GM18520 (cell line): ENCODE results near the gene ESRRB.

Experiments
- ATAC-seq: cut with Tn5 transposase; IDR thresholded peaks from one replicate; pipeline ENCODE4 v1.9.1; 2021; ENCODE audit not compliant: unreplicated experiment

Gene ESRRB

DNA sequence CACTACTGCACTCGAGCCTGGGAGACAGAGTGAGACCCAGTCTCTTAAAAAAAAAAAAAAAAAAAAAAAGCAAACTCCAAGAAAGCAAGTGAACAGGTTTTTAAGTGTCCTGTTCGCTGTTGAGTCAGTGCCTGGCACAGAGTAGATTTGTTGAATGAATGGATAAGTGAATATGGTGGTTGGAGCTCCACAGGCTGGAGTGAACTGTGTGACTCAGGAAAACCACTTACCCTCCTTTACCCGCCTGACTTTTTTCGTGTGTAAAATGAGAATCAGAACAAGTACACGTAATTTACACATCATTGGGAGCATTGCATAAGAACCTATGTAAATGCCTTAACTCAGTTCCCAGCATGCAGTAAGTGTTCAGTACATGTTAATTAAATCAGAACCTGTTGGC lies 24.0 kb upstream of the ESRRB start:
- no peak for ATAC-seq

DNA sequence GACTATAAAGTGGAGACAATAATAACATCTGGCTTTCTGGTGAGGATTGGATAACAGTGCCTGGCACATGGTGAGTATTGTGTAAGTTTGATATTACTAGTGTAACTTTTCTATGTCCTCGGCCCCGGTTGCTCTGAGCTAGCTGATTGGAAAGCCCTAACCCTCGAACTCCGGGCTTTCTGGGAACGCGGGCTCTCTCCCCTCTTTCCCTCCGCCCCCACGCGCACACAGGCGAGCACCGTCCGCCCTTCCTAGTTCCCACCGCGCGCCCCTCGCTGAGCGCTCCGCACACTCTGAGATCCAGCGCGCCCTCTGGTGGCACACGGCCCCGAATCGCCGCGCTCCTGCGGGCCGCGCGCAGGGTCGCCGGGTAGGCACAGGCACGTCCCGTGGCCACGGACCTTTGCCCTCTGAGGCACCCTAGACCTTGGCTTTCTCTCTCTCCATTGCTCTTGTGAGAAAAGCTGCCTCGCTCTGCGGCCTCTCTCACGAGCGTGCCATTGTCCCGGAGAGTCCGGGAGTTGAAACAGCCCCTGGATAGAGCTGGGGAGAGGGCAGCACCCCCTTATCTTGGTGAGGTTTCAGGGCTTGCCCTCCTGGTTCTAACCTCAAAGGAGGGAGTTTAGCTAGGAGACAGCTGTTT lies 23.2 kb upstream of the ESRRB start:
- no peak for ATAC-seq

DNA sequence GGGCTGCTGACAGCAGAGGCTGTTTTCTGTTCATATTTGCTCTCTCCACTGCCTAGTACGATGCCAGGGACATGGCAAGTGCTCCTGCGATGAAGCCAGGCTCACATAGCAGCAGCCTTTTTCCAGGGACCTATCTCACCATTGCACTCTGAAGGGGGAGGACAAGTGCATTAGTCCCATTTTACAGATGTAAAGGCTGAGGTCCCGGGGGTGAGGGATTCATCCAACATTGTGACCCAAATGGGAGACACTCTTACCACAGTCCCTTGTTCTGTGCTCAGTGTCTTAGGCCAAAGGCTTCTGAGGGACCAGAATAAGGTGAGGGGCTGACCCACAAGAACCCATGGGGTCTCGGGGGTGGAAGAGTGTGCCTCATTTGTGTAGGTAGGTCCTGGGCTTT lies 21.6 kb upstream of the ESRRB start:
- ATAC-seq: no peak

DNA sequence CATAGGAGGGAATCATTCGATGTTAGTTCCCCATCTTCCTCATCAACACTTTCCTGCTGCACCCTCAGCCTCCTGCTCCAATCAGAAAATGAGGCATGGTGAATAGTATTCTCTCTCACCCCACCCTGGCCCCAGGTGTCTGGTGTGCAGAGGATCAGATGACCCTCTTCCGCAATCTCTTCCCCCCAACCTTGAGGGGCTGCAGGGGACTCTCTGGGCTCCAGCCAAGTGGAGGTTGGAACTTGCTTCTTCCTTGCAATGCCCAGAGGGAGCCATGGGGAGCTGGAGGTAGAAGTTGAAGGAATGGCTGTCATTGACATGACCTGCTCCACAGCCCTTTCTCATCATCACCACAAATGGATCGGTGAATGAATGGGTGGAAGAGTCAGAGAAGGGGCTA lies 20.2 kb upstream of the ESRRB start:
- ATAC-seq: no peak

DNA sequence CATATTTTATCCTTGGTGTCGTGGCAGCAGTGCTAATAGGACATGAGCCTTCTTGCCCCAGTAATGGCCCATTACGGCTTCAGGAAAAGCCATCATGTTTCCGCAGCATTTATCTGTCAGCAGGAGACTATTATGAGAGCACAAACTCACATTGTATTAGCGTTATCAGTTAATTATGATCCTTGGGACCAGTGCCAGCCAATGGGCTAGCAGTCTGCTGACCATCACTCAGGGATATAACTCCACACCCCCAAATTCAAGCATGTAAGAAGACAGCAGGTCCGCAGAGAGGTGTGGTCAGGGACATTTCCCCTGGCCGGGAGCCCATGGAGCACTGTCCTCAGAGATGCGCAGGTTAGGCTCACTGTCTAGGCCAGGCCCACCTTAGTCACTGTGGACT lies 4.9 kb upstream of the ESRRB start:
- no peak for ATAC-seq

DNA sequence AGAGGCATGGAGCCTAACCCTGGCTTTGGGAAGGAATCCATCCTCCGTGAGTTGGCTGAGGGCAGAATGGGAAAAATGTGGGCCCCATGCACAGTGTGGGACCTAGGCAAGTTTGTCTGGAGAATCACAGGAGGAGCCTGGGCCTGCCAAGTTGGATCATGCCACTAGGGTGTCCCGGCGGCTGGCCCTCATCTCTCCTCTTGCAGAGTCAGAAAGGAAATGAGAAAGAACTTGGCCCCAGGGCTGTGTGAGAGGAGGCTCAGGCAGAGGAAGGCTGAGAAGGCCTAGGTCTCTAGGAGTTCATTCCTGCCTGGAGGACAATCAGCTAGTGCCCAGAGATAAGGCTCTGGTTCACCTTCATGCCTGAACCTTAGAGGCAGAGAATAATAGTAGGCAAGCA lies 2.5 kb upstream of the ESRRB start:
- ATAC-seq: no peak

DNA sequence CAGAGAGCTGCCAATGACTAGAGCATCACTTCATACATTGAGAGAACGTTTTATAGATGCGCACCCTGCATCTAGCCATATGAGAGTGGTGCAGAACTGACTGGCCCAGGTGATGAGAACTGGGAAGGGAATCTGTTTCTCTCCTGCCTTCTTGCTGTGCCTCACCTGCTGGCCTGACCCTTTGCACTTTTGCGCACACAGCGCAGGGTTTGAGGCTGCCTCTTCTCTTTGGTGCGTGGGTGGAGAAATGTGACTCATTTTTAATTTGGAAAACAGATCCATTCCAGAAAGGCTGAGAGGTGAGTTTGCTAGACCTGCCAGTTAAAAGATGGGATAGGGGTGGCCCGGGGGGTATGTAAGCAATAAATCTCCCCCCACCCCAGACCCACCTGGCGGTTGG lies 453 bp upstream of the ESRRB start:
- ATAC-seq: no peak

DNA sequence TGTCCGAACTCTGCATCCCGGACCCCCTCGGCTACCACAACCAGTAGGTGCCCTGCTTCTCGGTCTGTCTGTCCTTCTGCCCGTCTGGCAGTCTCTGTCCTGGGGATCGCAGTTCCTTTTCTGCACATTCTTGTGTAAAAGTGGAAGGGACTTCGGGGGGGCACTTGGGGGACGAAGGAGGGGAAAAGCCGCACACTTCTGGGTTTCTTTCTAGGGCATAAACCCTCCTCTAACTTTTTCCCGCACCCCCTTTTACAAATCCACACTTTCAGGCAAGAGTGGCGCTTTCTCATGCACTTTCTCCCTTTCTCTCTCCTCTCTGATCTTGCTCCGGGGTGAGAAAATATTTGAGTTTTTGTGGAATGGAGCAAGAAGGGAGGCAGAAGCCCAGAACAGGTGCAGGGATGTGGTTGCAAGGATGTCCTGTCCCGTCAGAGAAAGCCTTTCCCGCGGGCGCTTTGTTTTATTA lies 506 bp downstream of the ESRRB start:
- ATAC-seq: no peak

DNA sequence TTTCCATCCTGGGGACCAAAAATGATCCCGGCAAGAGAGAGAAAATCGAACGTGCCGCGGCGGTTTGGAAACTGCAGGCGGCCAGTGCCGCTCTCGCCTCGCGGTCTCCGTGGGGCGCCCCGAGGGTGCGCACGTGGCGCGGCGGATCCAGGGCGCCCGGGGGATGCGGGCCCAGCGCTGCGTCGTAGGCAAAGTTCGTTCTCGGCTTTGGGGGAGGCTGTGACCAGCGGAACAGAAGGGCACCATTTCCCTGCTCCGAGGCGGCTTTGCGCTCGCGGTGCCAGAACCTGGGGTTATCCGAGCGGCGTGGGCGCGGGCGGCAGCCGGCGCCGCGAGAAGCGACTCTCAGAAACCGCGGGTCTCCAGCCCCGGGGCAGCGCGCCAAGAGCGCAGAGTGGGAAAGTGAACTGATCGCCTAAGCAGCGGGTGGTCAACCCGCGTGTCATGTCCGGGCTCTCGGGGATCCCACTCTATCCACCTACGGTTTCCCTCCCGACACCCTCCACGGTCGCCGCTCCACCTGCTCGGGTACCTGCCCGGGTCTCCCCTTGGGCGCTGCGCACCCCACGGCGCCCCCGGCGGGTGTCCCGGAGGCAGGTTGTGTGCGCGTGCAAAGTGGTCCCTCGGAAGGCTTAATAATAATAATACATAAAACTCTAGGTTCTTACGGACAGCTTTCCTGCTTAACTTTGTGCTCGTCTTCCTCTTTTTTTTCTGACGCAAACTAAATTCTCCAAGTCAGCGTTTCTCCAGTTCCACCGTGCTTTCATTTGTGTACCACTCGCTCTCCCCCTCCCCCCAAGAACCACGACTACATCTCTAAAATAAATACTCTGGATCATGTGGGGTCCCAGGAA lies 1.2 kb downstream of the ESRRB start:
- ATAC-seq: no peak

DNA sequence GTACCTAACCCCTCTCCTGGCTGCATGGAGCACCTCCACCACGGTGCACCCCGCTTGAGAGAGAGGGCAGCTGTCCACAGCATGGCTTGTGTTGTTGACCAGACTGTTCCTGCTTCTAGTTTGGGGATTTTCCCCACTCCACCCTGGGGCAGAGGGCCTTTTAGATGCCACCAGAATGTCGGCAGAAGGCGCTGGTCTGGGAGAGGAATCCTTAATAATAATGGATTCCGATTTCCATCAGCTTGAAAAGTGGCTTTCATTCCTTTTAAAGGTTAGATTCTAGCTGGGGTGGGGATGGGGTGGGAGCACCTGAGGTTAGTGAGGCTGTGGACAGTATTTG lies 1.8 kb downstream of the ESRRB start:
- ATAC-seq: no peak

DNA sequence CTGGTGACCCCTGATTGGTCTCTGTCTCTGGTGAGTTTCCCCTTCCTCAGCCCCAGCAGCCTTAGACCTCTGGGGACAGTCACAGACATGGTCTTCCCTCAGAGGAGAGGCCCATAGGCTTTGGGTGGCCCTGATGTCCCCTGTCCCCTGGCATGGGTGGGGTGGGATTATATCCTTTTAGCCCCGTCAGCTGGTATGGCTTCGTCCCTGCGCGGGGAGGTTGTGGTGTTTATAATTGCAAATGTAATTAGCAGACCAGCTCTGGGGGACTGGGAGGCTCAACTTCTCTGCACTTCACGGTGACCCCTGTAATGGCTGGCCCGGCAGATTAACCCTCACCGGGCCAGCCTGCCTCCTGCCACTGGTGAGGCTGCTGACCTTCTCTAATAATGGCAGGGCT lies 5.1 kb downstream of the ESRRB start:
- ATAC-seq: no peak

DNA sequence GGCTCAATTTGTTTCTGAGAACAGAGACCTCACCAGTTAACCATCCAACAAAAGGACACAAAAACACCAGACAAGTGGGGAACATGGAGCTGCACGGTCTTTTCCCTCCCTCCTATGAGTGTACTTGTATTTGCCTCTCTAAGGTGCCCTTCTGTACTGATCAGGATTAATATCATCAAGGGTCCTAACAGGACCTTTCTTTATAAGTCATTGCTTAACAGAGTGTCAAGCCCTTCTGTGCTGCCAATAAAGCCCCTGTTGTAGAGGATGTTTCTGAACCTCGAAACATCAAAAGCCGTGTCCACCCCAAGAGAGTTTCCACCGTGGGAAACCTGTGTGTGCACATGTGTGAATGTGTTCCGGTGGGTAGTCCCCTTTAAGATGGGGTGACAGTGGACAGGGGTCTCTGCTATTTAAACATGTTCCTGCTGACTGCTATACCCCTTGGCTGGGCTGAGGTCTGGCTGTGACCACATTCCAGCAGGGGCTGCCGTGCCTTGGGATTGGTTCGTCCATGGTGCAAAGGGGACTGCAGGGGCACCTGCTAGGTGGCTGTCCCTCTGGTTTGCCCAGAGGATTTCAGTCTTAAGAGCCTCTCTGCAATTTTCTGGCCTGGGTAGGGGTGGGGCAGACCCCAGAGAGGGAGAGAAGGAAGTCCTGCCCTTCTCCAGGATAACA lies 6.0 kb downstream of the ESRRB start:
- no peak for ATAC-seq

DNA sequence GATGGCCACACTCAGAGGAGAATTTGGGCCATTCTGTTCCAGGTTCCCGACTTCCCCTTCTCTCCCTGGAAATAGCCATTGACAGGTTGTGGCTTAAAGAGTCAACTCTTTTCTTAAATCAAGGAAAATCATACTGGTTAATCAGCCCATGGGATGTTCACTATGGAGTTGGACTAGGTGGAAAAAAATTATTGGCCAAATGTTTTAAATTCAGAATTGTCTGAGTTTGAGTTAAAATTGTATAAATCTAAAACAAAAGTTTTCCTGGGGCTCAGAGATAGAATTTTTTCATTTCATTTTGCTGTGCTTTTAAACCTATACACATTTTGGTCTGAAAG lies 6.5 kb downstream of the ESRRB start:
- no peak for ATAC-seq

DNA sequence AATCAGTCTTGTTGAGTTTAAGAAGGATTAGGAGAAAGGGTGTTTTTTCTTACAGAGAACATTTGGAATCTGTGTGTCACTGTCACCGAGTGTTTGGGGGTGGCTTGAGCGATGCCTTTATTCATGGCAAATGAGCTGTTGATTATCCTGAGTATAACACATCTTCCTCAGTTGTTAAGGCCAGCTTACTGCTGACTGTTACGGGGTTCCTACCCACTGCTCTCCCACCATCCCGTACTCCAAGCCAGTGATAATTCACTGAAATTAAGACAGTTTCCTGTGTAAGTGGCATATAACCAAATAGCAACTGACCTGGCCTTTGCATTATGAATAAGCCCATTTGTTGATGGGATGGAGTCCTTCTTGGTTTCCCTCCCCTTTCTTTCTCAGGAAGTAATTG lies 9.5 kb downstream of the ESRRB start:
- no peak for ATAC-seq

DNA sequence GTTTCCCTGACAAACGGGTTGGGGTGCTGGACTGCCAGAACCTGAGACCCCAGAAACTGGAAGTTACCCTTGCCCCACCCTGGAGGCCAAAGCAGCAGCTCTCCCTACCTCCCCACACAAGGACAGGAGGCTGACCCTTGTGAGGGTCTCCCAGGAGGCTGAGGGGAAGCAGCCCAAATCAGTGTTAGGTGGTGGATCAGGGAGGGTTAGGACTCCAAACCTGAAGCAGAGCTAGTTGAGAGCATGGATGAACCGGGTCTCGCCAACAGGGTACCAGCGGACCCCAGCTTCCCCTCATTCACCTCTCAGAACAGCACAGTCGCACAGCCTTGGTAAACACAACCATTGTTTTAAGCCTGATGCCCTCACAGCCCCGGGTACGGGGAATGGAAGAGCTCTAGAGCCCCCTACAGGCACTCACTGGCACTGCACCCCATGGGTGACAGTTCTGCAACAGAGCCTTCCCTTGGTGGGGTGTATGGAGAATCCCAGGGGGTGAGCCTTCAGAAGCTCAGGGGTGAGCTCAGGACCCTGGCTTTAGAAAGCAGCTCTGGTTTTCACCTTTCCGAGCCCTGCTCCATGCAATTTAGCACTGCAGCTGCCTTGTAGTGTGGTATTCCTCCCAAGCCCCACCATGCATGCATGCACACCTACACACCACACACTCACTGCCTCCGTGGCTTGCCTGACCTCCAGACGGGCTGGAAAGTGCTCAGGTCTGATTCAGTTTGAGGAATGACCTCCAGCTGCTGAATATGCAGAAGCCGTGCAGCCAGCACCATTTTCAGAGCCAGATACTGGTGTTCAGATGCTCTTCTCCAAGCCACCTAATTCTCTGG lies 11.2 kb downstream of the ESRRB start:
- ATAC-seq: no peak

DNA sequence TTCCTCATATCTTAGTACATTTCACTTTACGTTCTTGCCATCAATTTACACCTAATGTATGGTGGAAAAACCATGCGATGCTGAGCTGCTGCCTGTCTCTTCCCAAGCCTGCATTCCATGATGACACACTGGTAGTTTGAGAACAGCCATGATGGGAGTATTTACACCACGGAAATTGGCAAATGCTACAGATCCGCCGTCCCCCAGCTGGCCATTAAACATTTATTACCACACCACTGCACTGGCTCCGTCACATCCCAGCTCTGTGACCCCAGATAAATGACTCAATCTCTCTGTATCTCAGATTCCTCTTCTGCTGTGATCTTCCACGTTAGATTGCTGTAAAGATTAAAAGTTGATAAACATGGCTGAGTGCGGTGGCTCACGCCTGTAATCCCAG lies 13.9 kb downstream of the ESRRB start:
- ATAC-seq: no peak

DNA sequence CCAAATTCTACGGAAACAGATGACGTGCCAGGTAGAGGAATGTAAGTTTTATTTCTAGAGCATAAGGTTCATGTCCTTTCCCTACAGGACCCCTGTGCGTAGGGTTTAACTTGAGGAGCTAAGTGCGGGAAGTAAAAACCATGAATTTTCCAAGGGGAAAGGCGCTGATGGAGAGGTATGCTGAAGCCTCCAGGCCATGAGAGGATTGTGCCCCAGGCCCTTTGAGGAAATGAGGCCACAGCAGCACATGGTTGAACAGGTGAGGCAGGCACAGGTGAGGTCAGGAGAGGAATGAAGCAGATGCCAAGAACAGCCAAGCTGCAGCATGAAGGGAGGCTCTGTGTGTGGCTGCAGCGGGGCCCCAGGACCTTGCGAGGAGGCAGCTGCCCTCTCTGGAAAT lies 14.7 kb downstream of the ESRRB start:
- ATAC-seq: no peak

DNA sequence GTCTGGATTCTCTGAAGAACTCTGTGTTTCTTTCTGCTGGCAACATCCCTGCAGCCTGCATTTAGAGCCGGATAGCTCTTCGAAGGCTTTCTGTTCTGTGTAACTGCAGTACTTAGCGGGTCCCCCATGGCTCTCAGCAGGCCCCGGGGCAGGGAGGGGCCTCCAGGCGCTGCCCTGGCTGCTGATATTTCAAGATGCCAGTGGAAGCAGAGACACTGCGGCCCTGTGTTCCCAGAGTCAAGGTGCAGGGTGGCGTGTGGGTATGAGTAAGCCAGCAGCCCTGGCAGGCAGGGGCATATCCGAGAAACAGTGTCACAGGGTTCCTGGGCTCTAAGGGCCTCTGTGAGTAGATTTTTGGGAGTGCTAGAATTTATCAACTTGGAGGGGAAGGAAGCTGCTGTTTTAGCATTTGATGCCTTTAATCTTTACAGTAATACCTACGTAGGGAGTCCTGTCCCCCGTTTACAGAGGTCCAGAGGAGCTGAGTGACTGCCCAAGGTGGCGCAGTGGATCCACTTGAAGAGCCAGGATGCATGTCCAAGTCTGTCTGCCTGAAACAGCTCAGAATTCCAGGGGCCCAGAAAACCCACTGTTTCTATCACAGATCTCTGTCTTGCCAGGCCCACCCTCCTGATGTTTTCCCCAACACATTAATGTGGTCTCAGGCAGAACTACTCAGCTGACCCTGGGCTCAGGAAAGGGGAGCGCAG lies 16.2 kb downstream of the ESRRB start:
- no peak for ATAC-seq

DNA sequence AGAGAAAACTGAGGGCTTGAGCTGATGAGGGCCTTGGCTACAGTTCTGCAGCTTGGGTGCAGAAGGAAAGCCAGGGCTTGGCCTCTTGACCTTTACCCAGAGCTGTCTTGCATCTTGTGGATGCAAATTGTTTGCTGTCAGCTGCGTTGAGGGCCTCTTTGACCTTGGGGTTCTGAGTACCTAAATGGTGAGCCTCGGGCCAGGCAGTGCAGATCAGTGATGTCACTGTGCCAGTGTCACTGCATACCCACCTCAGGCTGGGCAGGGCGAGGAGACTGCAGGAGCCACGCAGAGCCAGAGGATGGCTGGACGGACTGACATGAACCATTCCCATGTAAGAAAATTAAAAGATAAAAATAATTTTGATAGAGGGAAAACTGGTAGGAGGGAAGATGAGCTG lies 18.6 kb downstream of the ESRRB start:
- ATAC-seq: no peak

DNA sequence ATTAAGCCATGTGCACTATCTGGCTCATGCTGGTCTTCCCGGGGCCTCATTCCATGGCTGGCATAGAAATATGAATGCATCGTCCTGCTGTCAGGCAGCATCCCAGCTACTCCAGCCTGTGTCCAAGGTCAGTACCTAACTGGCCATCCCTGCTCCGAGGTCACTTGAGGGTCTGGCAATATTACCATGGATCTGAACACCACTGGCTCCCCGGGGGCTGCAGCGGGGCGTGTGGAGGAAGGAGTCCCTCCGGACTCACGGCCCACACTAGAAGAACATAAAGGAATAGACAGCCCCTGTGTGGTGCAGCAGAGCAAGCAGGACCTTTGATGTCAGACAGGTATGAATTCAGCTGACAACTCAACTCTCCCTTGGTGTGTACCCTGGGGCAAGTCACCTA lies 19.2 kb downstream of the ESRRB start:
- ATAC-seq: no peak

DNA sequence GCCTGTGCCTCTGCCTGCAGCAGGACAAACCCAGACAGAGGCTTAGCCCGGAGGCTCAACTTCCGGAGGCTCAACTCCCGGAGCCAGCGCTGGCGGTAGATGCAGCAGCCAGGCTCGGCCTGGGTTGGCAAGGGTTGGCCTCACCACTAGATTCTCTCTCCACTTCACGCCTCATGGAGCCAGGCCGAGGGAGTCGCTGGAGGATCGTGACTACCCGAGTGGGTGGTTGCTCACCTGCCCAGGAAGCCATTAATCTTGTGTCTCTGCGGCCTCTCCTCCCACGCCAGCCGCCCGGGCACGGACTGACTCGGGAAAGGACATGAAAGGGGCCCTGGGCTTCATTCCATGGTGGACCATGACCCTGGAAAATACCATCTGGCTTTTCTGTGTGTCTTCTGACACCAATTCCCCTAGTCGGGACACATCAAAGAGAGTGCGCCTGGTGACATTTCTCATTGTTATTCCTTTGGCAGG lies 20.8 kb downstream of the ESRRB start:
- ATAC-seq: no peak
